HepG2 (cell line): ENCODE results near the gene GPRASP3. TPM values are rescaled to one million over a fixed set of nuclear protein-coding genes. Genes with fewer than 3 reads are reported as not detected.

Source experiments
- ATAC-seq: fragments of 200-7000 bp; cut with Tn5 transposase; 3 replicates; pipeline ENCODE4 v1.9.1; 2020; ENCODE audit warnings: mild to moderate bottlenecking, moderate library complexity
- BruUV-seq: library from RNA; stranded (reverse); fragments of 400-500 nt; replicated peaks from 2 replicates; lab custom pipeline; 2021; lab: Mats Ljungman, UMichigan
- CTCF ChIA-PET: fragments of 300-600 bp; formaldehyde crosslinking; extraction: SDS; loops from one replicate; lab custom pipeline; 2021; ENCODE audit warnings: low total read pairs, inconsistent platforms, low intra/inter-chr PET ratio; lab: Yijun Ruan, JAX
- POLR2A ChIA-PET: fragments of 350-600 bp; sonication (Branson Sonifier 250); formaldehyde crosslinking; loops from one replicate; lab custom pipeline; 2020; ENCODE audit warnings: antibody characterized with exemption, inconsistent platforms; lab: Yijun Ruan, JAX
- DNase-seq: peaks from one replicate; pipeline ENCODE4 v3.0.0-alpha.2; 2015; ENCODE audit warnings: low spot score
- FAIRE-seq: peaks from 3 replicates; lab custom pipeline; 2011; peaks lifted over from hg19 to GRCh38; lab: Jason Lieb, UNC
- H2AFZ ChIP-seq: one replicate; pipeline ENCODE4 v1.6.1; 2011; ENCODE audit warnings: low read length, inconsistent platforms
- H3K27ac ChIP-seq: fragments of 300-600 bp; 3 replicates; pipeline ENCODE4 v1.8.0; 2011; ENCODE audit warnings: mixed run types, mild to moderate bottlenecking, mixed read lengths, low read length, inconsistent platforms; ENCODE audit not compliant: insufficient read depth; ENCODE audit errors: extremely low read length
- H3K27me3 ChIP-seq, 2 experiments: fragments of 200-600 bp in 1 of 2; 2 replicates in 1 of 2; 3 replicates in 1 of 2; pipeline versions ENCODE4 v1.6.0 to v1.8.0; 2011; ENCODE audit warnings: low read length in 2 of 2, mild to moderate bottlenecking in 2 of 2, moderate library complexity in 2 of 2, inconsistent platforms in 1 of 2; ENCODE audit not compliant: insufficient read depth in 2 of 2, control insufficient read depth in 1 of 2
- H3K36me3 ChIP-seq, 2 experiments: fragments of 200-600 bp in 1 of 2; replicated peaks in 1 of 2; 2 replicates in 1 of 2; 3 replicates in 1 of 2; pipeline versions ENCODE4 v1.5.1 to v1.8.0; 2011; ENCODE audit warnings: low read length in 2 of 2, inconsistent platforms in 1 of 2; ENCODE audit not compliant: insufficient read depth in 2 of 2, control insufficient read depth in 1 of 2
- H3K4me1 ChIP-seq: 2 replicates; pipeline ENCODE4 v1.5.1; 2012; ENCODE audit warnings: low read length, inconsistent platforms; ENCODE audit not compliant: insufficient read depth
- H3K4me2 ChIP-seq: 2 replicates; pipeline ENCODE4 v1.6.0; 2011; ENCODE audit warnings: low read depth, low read length, inconsistent platforms
- H3K4me3 ChIP-seq, 3 experiments: fragments of 200-600 bp in 1 of 3; sonication (generic), shearing (Covaris generic) in 1 of 3; replicated peaks in 1 of 3; 2 replicates each; pipeline ENCODE4 v1.5.1; 2011 to 2016; ENCODE audit warnings: low read length in 3 of 3, inconsistent platforms in 2 of 3, low read depth in 2 of 3, mild to moderate bottlenecking in 2 of 3, control low read depth in 1 of 3, mixed read lengths in 1 of 3; ENCODE audit not compliant: insufficient read depth in 1 of 3
- H3K79me2 ChIP-seq: one replicate; pipeline ENCODE4 v1.6.1; 2011; ENCODE audit warnings: low read length, inconsistent platforms; ENCODE audit not compliant: insufficient read depth
- H3K9ac ChIP-seq: 2 replicates; pipeline ENCODE4 v1.6.0; 2011; ENCODE audit warnings: mild to moderate bottlenecking, low read depth, low read length, inconsistent platforms; ENCODE audit not compliant: insufficient read depth
- H3K9me3 ChIP-seq: 2 replicates; pipeline ENCODE4 v1.5.1; 2012; ENCODE audit warnings: mild to moderate bottlenecking, low read length
- H4K20me1 ChIP-seq: 2 replicates; pipeline ENCODE4 v1.6.0; 2011; ENCODE audit warnings: inconsistent platforms, mild to moderate bottlenecking, low read length, moderate library complexity; ENCODE audit not compliant: insufficient read depth
- AHR ChIP-seq: IDR thresholded peaks from 2 replicates; pipeline ENCODE4 v1.6.1; 2018; ENCODE audit warnings: missing genetic modification reagents, missing compliant biosample characterization
- BHLHE40 ChIP-seq: IDR thresholded peaks from 2 replicates; pipeline ENCODE4 v1.6.1; 2011; ENCODE audit warnings: low read length, improper control_type of control experiment
- EEA1 ChIP-seq: sonication (generic); formaldehyde crosslinking; IDR thresholded peaks from 2 replicates; pipeline ENCODE4 v1.5.1; 2020; ENCODE audit warnings: mild to moderate bottlenecking, missing genetic modification reagents, borderline replicate concordance
- FOXO1 ChIP-seq: sonication (generic); formaldehyde crosslinking; IDR thresholded peaks from 2 replicates; pipeline ENCODE4 v1.4.0; 2020; ENCODE audit warnings: missing genetic modification reagents
- KLF11 ChIP-seq: IDR thresholded peaks from 2 replicates; pipeline ENCODE4 v1.6.1; 2016; ENCODE audit warnings: missing compliant biosample characterization
- MLLT10 ChIP-seq: sonication (generic); formaldehyde crosslinking; IDR thresholded peaks from 2 replicates; pipeline ENCODE4 v1.4.0; 2020; ENCODE audit warnings: missing genetic modification reagents
- RELA ChIP-seq: sonication (generic); formaldehyde crosslinking; IDR thresholded peaks from 2 replicates; pipeline ENCODE4 v1.4.0; 2020; ENCODE audit warnings: missing genetic modification reagents
- RFXANK ChIP-seq: IDR thresholded peaks from 2 replicates; pipeline ENCODE4 v1.6.1; 2016
- SALL1 ChIP-seq: sonication (generic); formaldehyde crosslinking; IDR thresholded peaks from 2 replicates; pipeline ENCODE4 v1.8.0; 2022; ENCODE audit warnings: mild to moderate bottlenecking, missing genetic modification reagents
- SCMH1 ChIP-seq: sonication (generic); formaldehyde crosslinking; IDR thresholded peaks from 2 replicates; pipeline ENCODE4 v1.9.0; 2021; ENCODE audit warnings: missing genetic modification reagents, mild to moderate bottlenecking, borderline replicate concordance
- SMAD9 ChIP-seq: sonication (generic); formaldehyde crosslinking; IDR thresholded peaks from 2 replicates; pipeline ENCODE4 v1.5.1; 2020; ENCODE audit warnings: mild to moderate bottlenecking, missing genetic modification reagents
- SP140L ChIP-seq: sonication (generic); formaldehyde crosslinking; IDR thresholded peaks from 2 replicates; pipeline ENCODE4 v1.4.0; 2020; ENCODE audit warnings: missing genetic modification reagents, borderline replicate concordance
- ZBTB42 ChIP-seq: sonication (generic); formaldehyde crosslinking; IDR thresholded peaks from 2 replicates; pipeline ENCODE4 v1.5.0; 2020; ENCODE audit warnings: mild to moderate bottlenecking, missing genetic modification reagents
- ZFP41 ChIP-seq: sonication (generic); formaldehyde crosslinking; IDR thresholded peaks from 2 replicates; pipeline ENCODE4 v1.4.0; 2020; ENCODE audit warnings: mild to moderate bottlenecking, missing genetic modification reagents, borderline replicate concordance
- ZMYM3 ChIP-seq: sonication (generic); formaldehyde crosslinking; IDR thresholded peaks from 2 replicates; pipeline ENCODE4 v1.5.1; 2020; ENCODE audit warnings: mild to moderate bottlenecking, missing genetic modification reagents
- ZNF224 ChIP-seq: sonication (generic); formaldehyde crosslinking; IDR thresholded peaks from 2 replicates; pipeline ENCODE4 v1.5.0; 2020; ENCODE audit warnings: mild to moderate bottlenecking, missing genetic modification reagents
- ZNF382 ChIP-seq: sonication (generic); formaldehyde crosslinking; IDR thresholded peaks from 2 replicates; pipeline ENCODE4 v1.5.0; 2020; ENCODE audit warnings: missing genetic modification reagents, mild to moderate bottlenecking, borderline replicate concordance
- ZNF598 ChIP-seq: sonication (generic); formaldehyde crosslinking; IDR thresholded peaks from 2 replicates; pipeline ENCODE4 v1.5.1; 2020; ENCODE audit warnings: mild to moderate bottlenecking, missing genetic modification reagents, borderline replicate concordance
- ZNF749 ChIP-seq: sonication (generic); formaldehyde crosslinking; IDR thresholded peaks from 2 replicates; pipeline ENCODE4 v1.8.0; 2022; ENCODE audit warnings: mild to moderate bottlenecking, missing genetic modification reagents, moderate library complexity, borderline replicate concordance
- ZNF788 ChIP-seq: sonication (generic); formaldehyde crosslinking; IDR thresholded peaks from 2 replicates; pipeline ENCODE4 v1.5.0; 2020; ENCODE audit warnings: mild to moderate bottlenecking, missing genetic modification reagents, borderline replicate concordance
- ZNF792 ChIP-seq: IDR thresholded peaks from 2 replicates; pipeline ENCODE4 v1.6.1; 2016
- WGBS: methylation state at CpG from one replicate; pipeline ENCODE4 v1.1.6; 2017; ENCODE audit warnings: low lambda C conversion rate; 5-methylcytosine and 5-hydroxymethylcytosine counted together
- in situ Hi-C: cut with HindIII; loops from 2 replicates; pipeline ENCODE4 v1.10.0; 2017; ENCODE audit warnings: low pct_unique_long_range_greater_than_20kb; ENCODE audit not compliant: extremely low pct_ligation_motif_present
- intact Hi-C: fragments of 100-400 bp; cut with micrococcal nuclease; formaldehyde crosslinking; loops from one replicate; pipeline ENCODE4 v1.10.0; 2022; ENCODE audit not compliant: unreplicated experiment
- polyA plus RNA-seq, 8 experiments: library from polyadenylated mRNA; depleted of rRNA in 3 of 8; stranded (reverse) in 7 of 8; unstranded in 1 of 8; fragments of >200 nt; fragmentation: Illumina TruSeq in 4 of 8; extraction: Trizol in 4 of 8; gene quantifications; 2 replicates each; pipeline versions ENCODE4 v1.2.1 to v1.2.3, GENCODE V29; 2011 to 2016; ENCODE audit warnings: low read depth in 4 of 8, missing spikeins in 1 of 8, mixed read lengths in 1 of 8; ENCODE audit not compliant: insufficient read depth in 1 of 8
- total RNA-seq, 5 experiments: library from RNA; depleted of rRNA; stranded (reverse); fragments of >200 nt; fragmentation: Illumina TruSeq; extraction: Trizol; gene quantifications; 2 replicates each; pipeline ENCODE4 v1.2.3, GENCODE V29; 2016; ENCODE audit warnings: low read depth in 1 of 5
- TF ChIP-seq, protein P1 (sequence below): IDR thresholded peaks from 2 replicates; pipeline ENCODE4 v1.6.1; 2012; ENCODE audit warnings: inconsistent platforms
- TF ChIP-seq, protein P2 (sequence below): sonication (generic); formaldehyde crosslinking; IDR thresholded peaks from 2 replicates; pipeline ENCODE4 v1.8.0; 2022; ENCODE audit warnings: mild to moderate bottlenecking, missing genetic modification reagents

GPRASP3 gene
- total and polyA plus RNA-seq, 2 of the 13 experiments (the other 11 are each of a cell fraction or from before 2014, with no cell fraction given) = 0.67 to 1.4 TPM

DNA sequence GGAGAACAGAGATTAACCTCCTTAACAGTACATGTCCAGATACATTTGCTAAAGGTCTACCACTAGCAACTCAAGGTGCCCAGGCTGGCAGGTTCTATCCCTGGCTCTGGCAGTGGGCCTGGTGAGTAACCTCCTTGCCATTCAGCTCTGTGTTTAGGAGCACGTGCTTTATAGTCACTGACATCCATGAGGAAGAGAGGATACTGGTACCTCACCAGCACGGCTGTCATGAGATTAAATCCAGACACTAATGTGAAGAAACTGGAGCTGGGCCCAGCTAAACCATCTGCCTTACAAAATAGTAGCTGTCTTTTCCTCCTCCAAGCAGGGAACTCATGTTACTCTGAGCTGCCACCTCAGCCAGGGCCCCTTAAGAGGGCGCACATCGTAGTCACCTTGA, 45.3 kb downstream of the GPRASP3 start:
- intact Hi-C loops (loop anchor here (5.0 kb wide), 1 partner anchor 109 kb away; no protein-coding TSS in a partner anchor), in situ Hi-C loops (no loop called here)
- ChIA-PET POLR2A (no interaction called here), CTCF (no interaction called here)
- H3K79me2 ChIP-seq = peaks cover 15% of the 10 kb centered on the region
- no peak for DNase-seq
- ATAC-seq = no peak
- no peaks in the 10 kb centered on the region for H3K36me3 ChIP-seq
- no TSS peak for BruUV-seq
- no peak for FAIRE-seq
- no peaks in the 10 kb centered on the region for H4K20me1 ChIP-seq
- no peak overlapping the region for H2AFZ ChIP-seq
- WGBS = 17% methylated on average over 2 of the region's 4 CpGs
- no peak overlapping the region for H3K4me3 ChIP-seq
- H3K27ac ChIP-seq = no peak overlapping the region
- H3K9me3 ChIP-seq = no peaks in the 10 kb centered on the region
- H3K4me2 ChIP-seq = no peak overlapping the region
- H3K4me1 ChIP-seq = 0 out of 2 replicates have a peak, but pooled peaks cover 6% of the 10 kb centered on the region
- H3K9ac ChIP-seq = no peak overlapping the region
- no peaks in the 10 kb centered on the region; a peak in 1 of 5 replicates for H3K27me3 ChIP-seq
- TF ChIP-seq RFXANK (CRISPR knock-in tag) (no peak), ZNF224 (no peak), AHR (CRISPR knock-in tag) (no peak), ZBTB42 (CRISPR knock-in tag) (no peak), SCMH1 (CRISPR knock-in tag) (no peak), ZNF382 (no peak), KLF11 (CRISPR knock-in tag) (no peak), BHLHE40 (no peak), ZMYM3 (no peak), EEA1 (CRISPR knock-in tag) (no peak)
- TF ChIP-seq, protein P1, sequence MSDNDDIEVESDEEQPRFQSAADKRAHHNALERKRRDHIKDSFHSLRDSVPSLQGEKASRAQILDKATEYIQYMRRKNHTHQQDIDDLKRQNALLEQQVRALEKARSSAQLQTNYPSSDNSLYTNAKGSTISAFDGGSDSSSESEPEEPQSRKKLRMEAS = no peak
- TF ChIP-seq, all 625 proteins: peak for 0

DNA sequence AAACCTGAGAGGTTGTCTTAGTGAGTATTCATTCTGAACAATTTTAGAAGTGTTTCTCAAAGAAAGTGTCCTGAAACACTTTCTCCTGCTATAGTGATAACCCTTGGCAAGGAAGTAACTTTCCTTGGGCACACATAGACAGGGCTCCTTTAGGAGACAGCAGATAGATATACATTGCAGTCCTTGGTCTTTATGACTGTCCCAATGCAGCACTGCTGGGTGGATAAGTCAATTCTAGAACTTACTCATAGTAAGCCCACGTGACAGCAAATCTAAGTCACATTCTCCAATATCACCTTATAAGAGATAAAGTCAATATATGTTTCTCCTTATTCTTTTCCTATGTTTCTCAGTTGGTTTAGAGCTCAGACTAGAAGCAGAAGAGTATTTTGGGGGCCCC, 46.7 kb downstream of the GPRASP3 start:
- Histone ChIP-seq H3K4me2 (no peak overlapping the region), H3K9me3 (no peaks in the 10 kb centered on the region), H3K4me3 (no peak overlapping the region), H3K79me2 (peaks cover 15% of the 10 kb centered on the region), H3K27ac (no peak overlapping the region), H3K4me1 (0 out of 2 replicates have a peak, but pooled peaks cover 6% of the 10 kb centered on the region), H3K27me3 (no peaks in the 10 kb centered on the region; a peak in 1 of 5 replicates), H3K36me3 (no peaks in the 10 kb centered on the region), H4K20me1 (no peaks in the 10 kb centered on the region), H3K9ac (no peak overlapping the region), H2AFZ (no peak overlapping the region)
- FAIRE-seq (no peak), DNase-seq (no peak), ATAC-seq (no peak)
- WGBS = 75% methylated on average over 1 of the region's 1 CpG
- intact Hi-C loops (loop anchor here (5.0 kb wide), 1 partner anchor 110 kb away; no protein-coding TSS in a partner anchor), in situ Hi-C loops (no loop called here)
- CTCF ChIA-PET = no interaction called here
- no TSS peak for BruUV-seq
- POLR2A ChIA-PET = no interaction called here
- no peak for TF ChIP-seq SALL1 (CRISPR knock-in tag)
- no peak for TF ChIP-seq MLLT10 (CRISPR knock-in tag)
- TF ChIP-seq ZNF788 (CRISPR knock-in tag) = no peak
- no peak for TF ChIP-seq SMAD9
- no peak for TF ChIP-seq ZNF598 (CRISPR knock-in tag)
- no peak for TF ChIP-seq ZFP41 (CRISPR knock-in tag)
- no peak for TF ChIP-seq FOXO1 (CRISPR knock-in tag)
- TF ChIP-seq ZNF749 (CRISPR knock-in tag) = no peak
- TF ChIP-seq ZNF792 = no peak
- no peak for TF ChIP-seq RELA (CRISPR knock-in tag)
- TF ChIP-seq SP140L (CRISPR knock-in tag) = no peak
- TF ChIP-seq, protein P2, sequence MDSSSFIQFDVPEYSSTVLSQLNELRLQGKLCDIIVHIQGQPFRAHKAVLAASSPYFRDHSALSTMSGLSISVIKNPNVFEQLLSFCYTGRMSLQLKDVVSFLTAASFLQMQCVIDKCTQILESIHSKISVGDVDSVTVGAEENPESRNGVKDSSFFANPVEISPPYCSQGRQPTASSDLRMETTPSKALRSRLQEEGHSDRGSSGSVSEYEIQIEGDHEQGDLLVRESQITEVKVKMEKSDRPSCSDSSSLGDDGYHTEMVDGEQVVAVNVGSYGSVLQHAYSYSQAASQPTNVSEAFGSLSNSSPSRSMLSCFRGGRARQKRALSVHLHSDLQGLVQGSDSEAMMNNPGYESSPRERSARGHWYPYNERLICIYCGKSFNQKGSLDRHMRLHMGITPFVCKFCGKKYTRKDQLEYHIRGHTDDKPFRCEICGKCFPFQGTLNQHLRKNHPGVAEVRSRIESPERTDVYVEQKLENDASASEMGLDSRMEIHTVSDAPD = no peak
